ENCODE measurements around the gene VAMP3. TPM values are rescaled to one million over a fixed set of nuclear protein-coding genes. Genes with fewer than 3 reads are reported as not detected.

The VAMP3 gene
- total RNA-seq, 4 donors from 2014 or later, result 99.9 to 128 (median 112) TPM

DNA sequence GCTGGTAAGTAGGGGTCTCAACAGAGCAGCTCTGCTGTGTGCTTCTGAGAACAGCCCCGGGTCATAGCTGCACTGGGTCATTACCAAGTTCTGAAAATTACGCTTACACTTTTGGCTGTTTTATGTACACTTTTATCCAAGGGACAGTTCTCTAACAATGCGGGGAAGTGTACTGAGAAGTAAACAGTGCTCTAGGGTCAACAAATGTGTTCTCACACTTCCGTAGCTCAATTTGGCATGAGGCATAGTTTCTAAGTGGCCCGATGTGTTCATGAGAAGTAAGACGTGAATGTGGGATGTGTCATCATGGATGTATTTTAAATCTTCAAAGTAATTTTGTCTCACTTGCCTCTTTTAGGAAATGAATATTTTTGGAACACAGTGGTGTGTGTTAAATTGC is 10.9 kb upstream of the VAMP3 start:
- TF ChIP-seq EP300 (IDR thresholded peaks at IDR 0.05) (no peak), POLR2AphosphoS5 (IDR thresholded peaks at IDR 0.05) (no peak), POLR2A (IDR thresholded peaks at IDR 0.05) (no peak)
- TF ChIP-seq, protein P1, sequence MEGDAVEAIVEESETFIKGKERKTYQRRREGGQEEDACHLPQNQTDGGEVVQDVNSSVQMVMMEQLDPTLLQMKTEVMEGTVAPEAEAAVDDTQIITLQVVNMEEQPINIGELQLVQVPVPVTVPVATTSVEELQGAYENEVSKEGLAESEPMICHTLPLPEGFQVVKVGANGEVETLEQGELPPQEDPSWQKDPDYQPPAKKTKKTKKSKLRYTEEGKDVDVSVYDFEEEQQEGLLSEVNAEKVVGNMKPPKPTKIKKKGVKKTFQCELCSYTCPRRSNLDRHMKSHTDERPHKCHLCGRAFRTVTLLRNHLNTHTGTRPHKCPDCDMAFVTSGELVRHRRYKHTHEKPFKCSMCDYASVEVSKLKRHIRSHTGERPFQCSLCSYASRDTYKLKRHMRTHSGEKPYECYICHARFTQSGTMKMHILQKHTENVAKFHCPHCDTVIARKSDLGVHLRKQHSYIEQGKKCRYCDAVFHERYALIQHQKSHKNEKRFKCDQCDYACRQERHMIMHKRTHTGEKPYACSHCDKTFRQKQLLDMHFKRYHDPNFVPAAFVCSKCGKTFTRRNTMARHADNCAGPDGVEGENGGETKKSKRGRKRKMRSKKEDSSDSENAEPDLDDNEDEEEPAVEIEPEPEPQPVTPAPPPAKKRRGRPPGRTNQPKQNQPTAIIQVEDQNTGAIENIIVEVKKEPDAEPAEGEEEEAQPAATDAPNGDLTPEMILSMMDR (IDR thresholded peaks at IDR 0.05), result no peak
- WGBS, 2 donors (ENCODE audit: low coverage in 1 of 2), result 59 to 84% methylated on average over 5 to 6 of the region's 6 CpGs
- H3K4me1 ChIP-seq, result no peaks in the 10 kb centered on the region
- no peak for ATAC-seq
- H3K27ac ChIP-seq, result no peak overlapping the region
- H3K9me3 ChIP-seq, result no peaks in the 10 kb centered on the region
- H3K36me3 ChIP-seq, result no peaks in the 10 kb centered on the region
- no peak overlapping the region for H3K4me3 ChIP-seq
- H3K27me3 ChIP-seq, result no peaks in the 10 kb centered on the region

DNA sequence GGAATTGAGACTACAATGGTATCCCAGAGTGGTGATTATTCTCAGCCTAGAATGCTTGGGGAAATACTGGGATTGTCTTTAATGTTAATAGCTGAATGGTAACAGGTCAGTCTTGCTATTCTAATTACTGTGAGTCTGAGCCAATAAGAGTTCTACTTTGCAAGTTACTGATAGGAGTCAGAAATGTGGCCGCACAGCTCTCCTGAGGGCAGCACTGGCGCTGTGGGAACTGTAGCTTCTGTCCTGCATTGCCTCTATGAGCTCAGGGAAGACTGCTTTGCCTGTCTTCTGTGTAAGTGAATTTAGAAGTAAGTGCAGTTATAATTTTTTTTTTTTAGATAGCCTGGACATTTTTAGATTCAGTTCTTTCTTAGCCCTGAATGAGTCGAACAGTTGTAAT is 10.0 kb upstream of the VAMP3 start:
- WGBS, 2 donors (ENCODE audit: low coverage in 1 of 2), result 71 to 87% methylated on average over 1 to 3 of the region's 3 CpGs
- no peaks in the 10 kb centered on the region for H3K27me3 ChIP-seq
- no peaks in the 10 kb centered on the region for H3K9me3 ChIP-seq
- H3K36me3 ChIP-seq, result no peaks in the 10 kb centered on the region
- no peak for TF ChIP-seq EP300 (IDR thresholded peaks at IDR 0.05)
- TF ChIP-seq POLR2AphosphoS5 (IDR thresholded peaks at IDR 0.05), result no peak
- TF ChIP-seq POLR2A (IDR thresholded peaks at IDR 0.05), result no peak
- TF ChIP-seq, protein P1 (IDR thresholded peaks at IDR 0.05), result no peak
- H3K4me3 ChIP-seq, result no peak overlapping the region
- no peak overlapping the region for H3K27ac ChIP-seq
- ATAC-seq, result no peak
- H3K4me1 ChIP-seq, result no peaks in the 10 kb centered on the region

- 83 to 91% methylated on average over 4 of the region's 4 CpGs for WGBS, 2 donors (ENCODE audit: low coverage in 1 of 2)
- Histone ChIP-seq H3K4me1 (peaks cover 0 to 13% (median 4%) of the 10 kb centered on the region in 3 donors), H3K27ac (no peak overlapping the region), H3K36me3 (no peaks in the 10 kb centered on the region), H3K4me3 (no peak overlapping the region), H3K27me3 (no peaks in the 10 kb centered on the region), H3K9me3 (no peaks in the 10 kb centered on the region)
- no peak for ATAC-seq
- TF ChIP-seq POLR2AphosphoS5 (IDR thresholded peaks at IDR 0.05), result no peak
- TF ChIP-seq, protein P1 (IDR thresholded peaks at IDR 0.05), result no peak
- no peak for TF ChIP-seq POLR2A (IDR thresholded peaks at IDR 0.05)
- TF ChIP-seq EP300 (IDR thresholded peaks at IDR 0.05), result no peak
Measured at GRCh38 chr1:7767176-7767575, 3.9 kb upstream of the VAMP3 start.

- Histone ChIP-seq H3K27ac (no peak overlapping the region), H3K9me3 (no peaks in the 10 kb centered on the region), H3K4me1 (peaks cover 3 to 27% (median 11%) of the 10 kb centered on the region in 3 donors), H3K4me3 (no peak overlapping the region), H3K27me3 (no peaks in the 10 kb centered on the region), H3K36me3 (peaks cover 0 to 13% of the 10 kb centered on the region in 2 donors)
- TF ChIP-seq POLR2AphosphoS5 (IDR thresholded peaks at IDR 0.05) (no peak), POLR2A (IDR thresholded peaks at IDR 0.05) (no peak), EP300 (IDR thresholded peaks at IDR 0.05) (no peak)
- TF ChIP-seq, protein P1 (IDR thresholded peaks at IDR 0.05), result no peak
- WGBS, 2 donors (ENCODE audit: low coverage in 1 of 2), result 53 to 68% methylated on average over 2 of the region's 2 CpGs
- ATAC-seq, result no peak
Measured at GRCh38 chr1:7768583-7768982, 2.5 kb upstream of the VAMP3 start.

DNA sequence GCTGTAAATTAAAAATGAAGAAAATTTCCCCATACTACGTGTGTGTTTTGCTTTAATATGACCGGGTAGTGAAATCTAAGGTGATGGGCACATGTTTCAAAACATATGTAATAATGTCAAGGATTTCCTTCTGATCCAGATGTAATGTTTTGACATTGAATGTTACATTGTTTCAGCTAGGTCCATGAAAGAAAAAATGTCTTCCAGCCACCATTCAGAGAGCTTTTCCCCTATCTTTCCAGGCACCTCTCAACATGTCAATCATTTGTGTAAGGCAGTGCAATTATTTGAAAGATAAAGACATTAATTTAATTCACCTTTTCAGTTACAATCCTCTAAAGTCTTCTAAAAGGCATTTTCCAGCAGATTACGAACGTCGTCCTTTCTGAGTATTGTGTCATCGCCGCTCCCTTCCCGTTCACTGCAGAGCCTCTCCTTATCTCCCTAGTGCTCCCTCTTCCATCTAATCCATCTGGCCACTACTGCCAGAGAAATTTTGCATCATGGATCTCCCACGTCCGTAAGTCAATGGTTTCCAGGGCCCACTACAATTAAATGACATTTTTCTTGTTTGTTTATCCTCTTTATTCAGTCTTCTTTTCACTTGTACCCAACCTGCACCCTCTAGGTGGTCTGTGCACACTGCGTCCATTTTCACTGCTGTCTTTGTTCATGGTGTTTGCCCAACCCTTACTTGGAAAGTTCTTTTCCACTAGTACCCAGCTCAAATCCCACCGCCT is 1.3 kb upstream of the VAMP3 start:
- Histone ChIP-seq H3K4me3 (no peak overlapping the region), H3K9me3 (no peaks in the 10 kb centered on the region), H3K27me3 (no peaks in the 10 kb centered on the region), H3K36me3 (peaks cover 0 to 23% of the 10 kb centered on the region in 2 donors), H3K27ac (no peak overlapping the region), H3K4me1 (peaks cover 3 to 31% (median 11%) of the 10 kb centered on the region in 3 donors)
- TF ChIP-seq EP300 (IDR thresholded peaks at IDR 0.05) (no peak), POLR2A (IDR thresholded peaks at IDR 0.05) (no peak), POLR2AphosphoS5 (IDR thresholded peaks at IDR 0.05) (no peak)
- TF ChIP-seq, protein P1 (IDR thresholded peaks at IDR 0.05), result no peak
- ATAC-seq, result no peak
- 85 to 93% methylated on average over 10 to 12 of the region's 12 CpGs for WGBS, 2 donors (ENCODE audit: low coverage in 1 of 2)

All from gastroesophageal sphincter (tissue), 4 donors.